ENCODE data around the gene SEC22A.

The SEC22A gene

GRCh38 chr3:123163141-123163540 is 38.6 kb upstream of the SEC22A start:
- TF ChIP-seq ZFX (IDR thresholded peaks at IDR 0.05; ENCODE audit: borderline replicate concordance) (no peak), CTCF (IDR thresholded peaks at IDR 0.05) (no peak)
- H3K27ac ChIP-seq, result no peak overlapping the region

- no peak overlapping the region for H3K27ac ChIP-seq
- no peak for TF ChIP-seq ZFX (IDR thresholded peaks at IDR 0.05; ENCODE audit: borderline replicate concordance)
Measured at GRCh38 chr3:123165163-123165562, 36.6 kb upstream of the SEC22A start.

DNA sequence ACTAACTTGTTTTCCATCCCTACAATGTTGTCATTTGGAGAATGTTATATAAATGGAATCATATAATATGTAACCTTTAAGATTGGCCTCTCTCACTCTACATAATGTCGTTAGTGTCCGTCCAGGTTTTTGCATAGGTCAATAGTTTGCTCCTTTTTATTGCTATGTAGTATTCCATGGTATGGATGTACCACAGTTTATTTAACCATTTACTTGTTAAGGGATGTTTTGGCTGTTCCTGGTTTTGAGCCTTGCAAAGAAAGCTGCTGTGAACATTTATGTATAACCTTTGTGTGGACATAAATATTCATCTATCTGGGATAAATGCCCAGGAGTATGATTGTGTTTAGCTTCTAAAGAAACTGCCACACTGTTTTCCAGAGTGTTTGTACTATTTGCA is 34.1 kb upstream of the SEC22A start:
- TF ChIP-seq ZFX (IDR thresholded peaks at IDR 0.05; ENCODE audit: borderline replicate concordance) (no peak), CTCF (IDR thresholded peaks at IDR 0.05) (no peak)
- H3K27ac ChIP-seq, result no peak overlapping the region

GRCh38 chr3:123168122-123168521 is 33.6 kb upstream of the SEC22A start:
- no peak for TF ChIP-seq CTCF (IDR thresholded peaks at IDR 0.05)
- TF ChIP-seq ZFX (IDR thresholded peaks at IDR 0.05; ENCODE audit: borderline replicate concordance), result no peak
- H3K27ac ChIP-seq, result no peak overlapping the region

DNA sequence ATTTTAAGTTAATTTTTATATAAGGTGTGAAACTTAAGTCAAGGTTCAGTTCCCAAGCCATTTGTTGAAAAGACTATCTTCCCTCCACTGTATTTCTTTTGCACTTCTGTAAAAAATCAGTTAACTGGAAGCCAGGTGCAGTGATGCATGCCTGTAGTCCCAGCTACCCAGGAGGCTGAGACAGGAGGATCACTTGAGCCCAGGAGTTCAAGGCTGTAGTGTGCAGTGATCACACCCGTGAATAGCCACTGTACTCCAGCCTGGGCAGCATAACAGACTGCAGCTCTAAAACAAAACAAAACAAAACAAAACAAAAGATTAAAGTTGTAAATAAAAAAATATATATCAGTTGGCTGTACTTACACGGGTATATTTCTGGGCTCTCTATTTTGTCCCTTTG is 33.1 kb upstream of the SEC22A start:
- no peak for TF ChIP-seq ZFX (IDR thresholded peaks at IDR 0.05; ENCODE audit: borderline replicate concordance)
- no peak for TF ChIP-seq CTCF (IDR thresholded peaks at IDR 0.05)
- H3K27ac ChIP-seq, result no peak overlapping the region

DNA sequence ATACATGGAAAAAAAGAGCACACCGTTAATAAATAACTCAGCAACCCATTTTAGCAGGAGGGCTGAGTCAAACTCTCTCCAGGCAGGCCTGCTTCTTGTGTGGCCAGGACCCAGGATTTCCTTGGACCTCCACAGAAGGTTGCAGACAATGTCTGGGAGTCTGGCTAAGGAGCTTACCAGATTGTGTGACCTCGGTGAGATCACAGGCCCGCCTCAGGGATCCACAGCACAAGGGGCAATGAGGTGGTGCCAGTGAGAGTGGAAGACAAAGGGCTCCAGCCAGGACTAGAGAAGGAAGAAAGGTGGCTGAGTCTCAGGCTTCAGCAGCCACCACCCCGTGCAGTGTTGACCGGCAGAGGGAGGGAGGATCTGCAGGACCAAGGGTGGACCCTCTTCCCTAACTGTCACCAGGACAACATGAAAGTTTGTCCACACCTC is 32.2 kb upstream of the SEC22A start:
- H3K27ac ChIP-seq, result no peak overlapping the region
- TF ChIP-seq CTCF (IDR thresholded peaks at IDR 0.05) (no peak), ZFX (IDR thresholded peaks at IDR 0.05; ENCODE audit: borderline replicate concordance) (no peak)

GRCh38 chr3:123169930-123170329 is 31.8 kb upstream of the SEC22A start:
- H3K27ac ChIP-seq, result no peak overlapping the region
- TF ChIP-seq ZFX (IDR thresholded peaks at IDR 0.05; ENCODE audit: borderline replicate concordance), result no peak
- TF ChIP-seq CTCF (IDR thresholded peaks at IDR 0.05), result no peak

DNA sequence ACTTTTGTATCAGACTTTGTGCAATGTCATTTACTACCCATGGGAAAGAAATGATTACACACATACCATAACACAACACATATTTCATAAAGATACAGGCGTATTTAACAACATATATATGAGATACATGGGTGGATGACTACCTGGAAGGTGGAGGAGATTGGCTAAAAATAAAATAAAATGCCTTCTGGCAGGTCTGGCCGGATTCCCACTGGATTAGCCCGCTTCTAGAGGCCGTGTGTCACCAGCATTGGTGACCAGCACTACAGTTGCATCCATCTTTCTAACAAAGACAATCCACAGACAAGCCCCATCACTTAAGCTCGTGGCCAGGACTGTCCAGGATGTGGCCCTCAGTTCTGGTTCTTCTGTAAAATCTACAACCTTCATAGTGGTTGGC is 21.0 kb upstream of the SEC22A start:
- H3K27ac ChIP-seq, result no peak overlapping the region
- TF ChIP-seq ZFX (IDR thresholded peaks at IDR 0.05; ENCODE audit: borderline replicate concordance), result no peak
- no peak for TF ChIP-seq CTCF (IDR thresholded peaks at IDR 0.05)

Measured in 22Rv1 (cell line).